ENCODE data around the gene LSM6. TPM values are rescaled to one million over a fixed set of nuclear protein-coding genes. Genes with fewer than 3 reads are reported as not detected.

Gene LSM6
- total RNA-seq, 2 donors from 2014 or later = 20.2 to 24.7 TPM

DNA sequence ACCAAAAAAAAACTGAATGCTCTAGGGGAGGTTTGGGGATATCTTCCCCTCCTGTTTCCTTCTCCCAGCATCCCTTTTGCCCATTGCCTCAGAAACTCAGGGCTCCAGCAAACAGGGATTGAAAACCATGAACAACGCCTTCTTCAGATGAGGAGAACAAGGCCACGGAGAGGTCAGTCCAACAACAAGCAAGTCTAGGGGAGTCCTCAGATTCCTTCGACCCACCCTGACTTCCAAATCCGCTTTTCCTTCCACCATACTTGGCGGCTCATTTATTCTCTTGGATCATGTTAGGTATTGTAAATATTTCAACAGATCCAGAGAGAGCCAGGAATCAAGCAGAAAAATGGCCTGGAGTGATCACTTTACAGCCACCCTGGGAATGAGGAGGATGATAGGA lies 60.7 kb downstream of the LSM6 start:
- DNase-seq (no peak), ATAC-seq (no peak)
- intact Hi-C loops (cut with DNase I, micrococcal nuclease) = no loop called here

DNA sequence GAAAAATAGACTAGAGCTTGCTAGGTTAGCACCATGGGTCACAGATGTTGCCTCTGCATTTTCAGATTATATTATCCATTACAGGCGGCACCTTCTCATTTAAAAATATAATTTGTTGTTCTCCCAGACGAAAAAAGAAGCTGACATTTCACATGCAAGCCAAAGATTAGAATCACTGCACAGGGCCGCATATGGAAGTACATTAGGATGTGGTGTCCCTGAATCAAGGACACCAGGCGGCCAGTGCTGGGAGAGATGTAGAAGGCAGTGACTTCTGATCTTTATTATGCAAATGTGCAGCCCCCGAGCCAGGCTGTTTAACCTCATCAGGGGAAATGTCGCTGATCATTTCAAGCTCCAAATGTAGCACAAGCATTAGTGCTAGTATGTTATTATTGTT lies 61.6 kb downstream of the LSM6 start:
- ATAC-seq (no peak), DNase-seq (no peak)
- intact Hi-C loops (cut with DNase I, micrococcal nuclease) = no loop called here

DNA sequence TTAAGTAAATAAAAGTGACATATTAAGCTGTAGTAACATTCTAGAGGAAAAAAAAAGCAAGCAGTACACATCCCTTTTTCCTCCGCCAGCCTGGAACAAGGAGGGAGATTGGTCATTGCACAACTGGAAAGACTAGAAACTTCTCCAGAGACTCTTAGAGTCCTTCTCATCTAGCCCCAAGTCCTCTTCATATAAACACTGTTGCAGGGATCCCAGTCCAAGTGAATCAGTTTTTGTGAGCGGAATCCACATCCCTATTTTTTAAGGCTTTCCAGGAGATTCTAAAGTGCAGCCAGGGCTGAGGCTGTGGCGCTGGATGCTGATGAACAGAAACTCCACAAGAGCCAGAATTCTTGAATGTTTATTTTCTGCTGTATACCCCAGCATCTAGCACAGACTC lies 62.6 kb downstream of the LSM6 start:
- DNase-seq = no peak
- no peak for ATAC-seq
- intact Hi-C loops (cut with DNase I, micrococcal nuclease) = no loop called here

Other genes with a start within 250 kb of the LSM6 start
- gene ZNF827, start 236.9 kb upstream of the LSM6 start, total RNA-seq = 10 to 100 TPM; 21.0 to 29.4 TPM
- not detected for gene REELD1, start 38.8 kb downstream of the LSM6 start, total RNA-seq

Data from left colon (tissue), 2 donors.